ENCODE measurements around the gene RECK. TPM values are rescaled to one million over a fixed set of nuclear protein-coding genes. Genes with fewer than 3 reads are reported as not detected.

The RECK gene
- total RNA-seq, 1 experiment from 2014 or later = 10.3 TPM

GRCh38 chr9:36029202-36029601, 7.5 kb upstream of the RECK start:
- no peak overlapping the region for H4K5ac ChIP-seq (ENCODE audit: insufficient read length, low read depth, low read length)
- H3K4me3 Mint-ChIP-seq = no peak overlapping the region
- no peaks in the 10 kb centered on the region for H3K9me3 Mint-ChIP-seq
- H2BK20ac ChIP-seq (ENCODE audit: low read depth, low read length, poor library complexity, severe bottlenecking) = no peak overlapping the region
- TF ChIP-seq, protein P1, sequence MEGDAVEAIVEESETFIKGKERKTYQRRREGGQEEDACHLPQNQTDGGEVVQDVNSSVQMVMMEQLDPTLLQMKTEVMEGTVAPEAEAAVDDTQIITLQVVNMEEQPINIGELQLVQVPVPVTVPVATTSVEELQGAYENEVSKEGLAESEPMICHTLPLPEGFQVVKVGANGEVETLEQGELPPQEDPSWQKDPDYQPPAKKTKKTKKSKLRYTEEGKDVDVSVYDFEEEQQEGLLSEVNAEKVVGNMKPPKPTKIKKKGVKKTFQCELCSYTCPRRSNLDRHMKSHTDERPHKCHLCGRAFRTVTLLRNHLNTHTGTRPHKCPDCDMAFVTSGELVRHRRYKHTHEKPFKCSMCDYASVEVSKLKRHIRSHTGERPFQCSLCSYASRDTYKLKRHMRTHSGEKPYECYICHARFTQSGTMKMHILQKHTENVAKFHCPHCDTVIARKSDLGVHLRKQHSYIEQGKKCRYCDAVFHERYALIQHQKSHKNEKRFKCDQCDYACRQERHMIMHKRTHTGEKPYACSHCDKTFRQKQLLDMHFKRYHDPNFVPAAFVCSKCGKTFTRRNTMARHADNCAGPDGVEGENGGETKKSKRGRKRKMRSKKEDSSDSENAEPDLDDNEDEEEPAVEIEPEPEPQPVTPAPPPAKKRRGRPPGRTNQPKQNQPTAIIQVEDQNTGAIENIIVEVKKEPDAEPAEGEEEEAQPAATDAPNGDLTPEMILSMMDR (conservative IDR thresholded peaks at IDR 0.05) = no peak
- H3K27me3 ChIP-seq (ENCODE audit: insufficient read depth, low read length) = no peaks in the 10 kb centered on the region
- H3K79me2 ChIP-seq (ENCODE audit: insufficient read depth, low read length) = no peaks in the 10 kb centered on the region
- peaks cover 9% of the 10 kb centered on the region for H3K27me3 Mint-ChIP-seq (ENCODE audit: low read depth)
- H3K9ac ChIP-seq (ENCODE audit: extremely low read depth, insufficient read length, low read length) = no peak overlapping the region
- no peak overlapping the region for H2AK5ac ChIP-seq (ENCODE audit: insufficient read length, low read length)
- no peak overlapping the region for H3K14ac ChIP-seq (ENCODE audit: insufficient read depth, low read length)
- no peak overlapping the region for H3K27ac Mint-ChIP-seq
- H3K36me3 Mint-ChIP-seq (ENCODE audit: insufficient read depth in 1 of 3, low read depth in 3 of 3) = no peaks in the 10 kb centered on the region
- no peak overlapping the region for H3K56ac ChIP-seq (ENCODE audit: insufficient read length, low read depth, low read length)
- no peak overlapping the region for H3K23ac ChIP-seq (ENCODE audit: insufficient read length, low read depth, low read length)
- H3K27ac ChIP-seq (ENCODE audit: insufficient read length, low read depth, low read length) = no peak overlapping the region
- no peak overlapping the region for H2BK120ac ChIP-seq (ENCODE audit: low read depth, low read length, poor library complexity, severe bottlenecking)
- no peaks in the 10 kb centered on the region for H3K4me1 Mint-ChIP-seq
- H3K4me1 ChIP-seq (ENCODE audit: insufficient read depth, low read length) = no peaks in the 10 kb centered on the region
- H4K91ac ChIP-seq (ENCODE audit: insufficient read length, low read depth, low read length) = no peak overlapping the region
- no peak overlapping the region for H2BK15ac ChIP-seq (ENCODE audit: low read depth, low read length)
- H4K8ac ChIP-seq (replicated peaks; ENCODE audit: insufficient read length, low read depth, low read length) = no peak overlapping the region
- H3K23me2 ChIP-seq (ENCODE audit: insufficient read length, low read depth, low read length, poor library complexity, severe bottlenecking) = no peaks in the 10 kb centered on the region
- H2BK12ac ChIP-seq (ENCODE audit: insufficient read length, low read depth, low read length) = no peak overlapping the region
- no peak overlapping the region for H2AFZ ChIP-seq (ENCODE audit: low read length)
- no peaks in the 10 kb centered on the region for H3K79me1 ChIP-seq (ENCODE audit: insufficient read depth, low read depth, low read length, poor library complexity, severe bottlenecking)
- no peak overlapping the region for H3K4ac ChIP-seq (ENCODE audit: low read depth, low read length)
- no CpG with 5 or more reads among the region's 1 CpG for WGBS (ENCODE audit: extremely low coverage, insufficient read length, low lambda C conversion rate)
- no peak overlapping the region for H2BK5ac ChIP-seq (ENCODE audit: insufficient read length, low read length)
- H3K4me2 ChIP-seq (ENCODE audit: insufficient read depth, insufficient read length, low read length) = no peak overlapping the region
- H3T11ph ChIP-seq (ENCODE audit: low read length) = no peak overlapping the region
- DNase-seq = no peak
- H3K18ac ChIP-seq (ENCODE audit: insufficient read length, low read depth, low read length) = no peak overlapping the region
- H4K20me1 ChIP-seq (ENCODE audit: control insufficient read depth, insufficient read depth, insufficient read length) = no peaks in the 10 kb centered on the region
- H3K9me3 ChIP-seq (ENCODE audit: control insufficient read depth, low read depth, low read length) = no peaks in the 10 kb centered on the region

Measured in H9 (cell line).